WTC11 (cell line): ENCODE measurements around the gene KEAP1. TPM values are rescaled to one million over a fixed set of nuclear protein-coding genes. Genes with fewer than 3 reads are reported as not detected.

Experiments used
- ATAC-seq: fragments of 200-7000 bp; cut with Tn5 transposase; 2 replicates; pipeline ENCODE4 v1.10.0; 2021; ENCODE audit warnings: mild to moderate bottlenecking, moderate library complexity
- CTCF ChIA-PET: fragments of 300-600 bp; sonication (Branson Sonifier 250); formaldehyde crosslinking; loops from one replicate; lab custom pipeline; 2021; ENCODE audit warnings: antibody characterized with exemption; lab: Charles Lee
- POLR2A ChIA-PET: fragments of 350-600 bp; sonication (Branson Sonifier 250); formaldehyde crosslinking; loops from one replicate; lab custom pipeline; 2021; ENCODE audit warnings: antibody characterized with exemption; lab: Charles Lee
- DNase-seq: peaks from one replicate; pipeline ENCODE4 v3.0.0; 2021; ENCODE audit warnings: low spot score
- H3K27ac Mint-ChIP-seq: 2 replicates; pipeline ENCODE4 v1.8.0; 2021; ENCODE audit warnings: mixed read lengths
- H3K27me3 Mint-ChIP-seq: 2 replicates; pipeline ENCODE4 v1.8.0; 2021; ENCODE audit warnings: low read depth, mild to moderate bottlenecking, moderate library complexity, mixed read lengths
- H3K36me3 Mint-ChIP-seq: 2 replicates; pipeline ENCODE4 v1.8.0; 2021; ENCODE audit warnings: mixed read lengths
- H3K4me1 Mint-ChIP-seq: 2 replicates; pipeline ENCODE4 v1.8.0; 2022; ENCODE audit warnings: mixed read lengths
- H3K4me3 Mint-ChIP-seq: 2 replicates; pipeline ENCODE4 v1.8.0; 2021; ENCODE audit warnings: mild to moderate bottlenecking, moderate library complexity, mixed read lengths
- H3K9me3 Mint-ChIP-seq: 2 replicates; pipeline ENCODE4 v1.8.0; 2021; ENCODE audit warnings: mixed read lengths
- ETV6 ChIP-seq: sonication (generic); formaldehyde crosslinking; IDR thresholded peaks from 2 replicates; pipeline ENCODE4 v1.8.1; 2022; ENCODE audit warnings: mild to moderate bottlenecking, missing genetic modification reagents
- TEAD4 ChIP-seq: sonication (generic); formaldehyde crosslinking; IDR thresholded peaks from 2 replicates; pipeline ENCODE4 v1.8.0; 2022; ENCODE audit warnings: mild to moderate bottlenecking, missing genetic modification reagents
- ZNF121 ChIP-seq: sonication (generic); formaldehyde crosslinking; IDR thresholded peaks from 2 replicates; pipeline ENCODE4 v1.8.0; 2023; ENCODE audit warnings: missing genetic modification reagents
- total RNA-seq: library from RNA; stranded (reverse); gene quantifications from 3 replicates; pipeline ENCODE4 v1.2.3, GENCODE V29; 2021
- TF ChIP-seq, protein P1 (sequence below): sonication (generic); formaldehyde crosslinking; IDR thresholded peaks from 2 replicates; pipeline ENCODE4 v1.8.0; 2022; ENCODE audit warnings: mild to moderate bottlenecking, missing genetic modification reagents
- TF ChIP-seq, protein P2 (sequence below): fragments of 250-450 bp; sonication (Bioruptor Pico); IDR thresholded peaks from 2 replicates; pipeline ENCODE4 v1.8.0; 2021; ENCODE audit warnings: mild to moderate bottlenecking
- TF ChIP-seq, protein P3 (sequence below): sonication (generic); formaldehyde crosslinking; IDR thresholded peaks from 2 replicates; pipeline ENCODE4 v1.8.0; 2022; ENCODE audit warnings: mild to moderate bottlenecking, missing genetic modification reagents
- TF ChIP-seq, protein P4 (sequence below): sonication (generic); formaldehyde crosslinking; IDR thresholded peaks from 2 replicates; pipeline ENCODE4 v1.8.0; 2023; ENCODE audit warnings: missing genetic modification reagents
- TF ChIP-seq, protein P5 (sequence below): sonication (generic); formaldehyde crosslinking; IDR thresholded peaks from 2 replicates; pipeline ENCODE4 v1.8.1; 2022; ENCODE audit warnings: low read depth, missing genetic modification reagents, borderline replicate concordance
- TF ChIP-seq, protein P6 (sequence below): fragments of 200-600 bp; IDR thresholded peaks from 2 replicates; pipeline ENCODE4 v1.8.0; 2022; ENCODE audit warnings: antibody characterized with exemption
- TF ChIP-seq, protein P7 (sequence below): sonication (generic); formaldehyde crosslinking; IDR thresholded peaks from 2 replicates; pipeline ENCODE4 v1.8.1; 2023; ENCODE audit warnings: mild to moderate bottlenecking, moderate library complexity, missing genetic modification reagents

Gene KEAP1
- total RNA-seq, 1 experiment from 2014 or later = 68.7 TPM

DNA sequence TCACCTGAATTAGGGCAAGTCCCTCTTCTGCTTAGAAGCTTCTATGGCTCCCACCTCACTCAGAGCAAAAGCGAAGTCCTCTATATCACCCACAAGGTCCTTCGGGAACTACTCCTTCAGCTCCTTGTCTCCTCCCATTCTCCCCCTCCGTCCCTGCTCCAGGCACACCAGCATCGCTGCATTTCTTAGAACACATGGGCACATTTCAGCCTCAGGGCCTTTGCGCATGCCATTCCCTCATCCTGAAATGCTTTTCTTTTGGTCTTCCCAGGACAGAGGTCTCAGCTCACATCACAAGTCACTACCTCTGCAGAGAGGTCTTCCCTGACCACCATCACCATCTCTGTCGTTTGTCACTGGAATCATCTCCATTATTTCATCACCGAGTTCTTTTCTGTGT is 10.1 kb upstream of the KEAP1 start (continued):
- TF ChIP-seq, protein P1, sequence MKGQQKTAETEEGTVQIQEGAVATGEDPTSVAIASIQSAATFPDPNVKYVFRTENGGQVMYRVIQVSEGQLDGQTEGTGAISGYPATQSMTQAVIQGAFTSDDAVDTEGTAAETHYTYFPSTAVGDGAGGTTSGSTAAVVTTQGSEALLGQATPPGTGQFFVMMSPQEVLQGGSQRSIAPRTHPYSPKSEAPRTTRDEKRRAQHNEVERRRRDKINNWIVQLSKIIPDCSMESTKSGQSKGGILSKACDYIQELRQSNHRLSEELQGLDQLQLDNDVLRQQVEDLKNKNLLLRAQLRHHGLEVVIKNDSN (CRISPR knock-in tag) = no peak
- TF ChIP-seq ETV6 (no peak), TEAD4 (CRISPR knock-in tag) (no peak)
- TF ChIP-seq, protein P2, sequence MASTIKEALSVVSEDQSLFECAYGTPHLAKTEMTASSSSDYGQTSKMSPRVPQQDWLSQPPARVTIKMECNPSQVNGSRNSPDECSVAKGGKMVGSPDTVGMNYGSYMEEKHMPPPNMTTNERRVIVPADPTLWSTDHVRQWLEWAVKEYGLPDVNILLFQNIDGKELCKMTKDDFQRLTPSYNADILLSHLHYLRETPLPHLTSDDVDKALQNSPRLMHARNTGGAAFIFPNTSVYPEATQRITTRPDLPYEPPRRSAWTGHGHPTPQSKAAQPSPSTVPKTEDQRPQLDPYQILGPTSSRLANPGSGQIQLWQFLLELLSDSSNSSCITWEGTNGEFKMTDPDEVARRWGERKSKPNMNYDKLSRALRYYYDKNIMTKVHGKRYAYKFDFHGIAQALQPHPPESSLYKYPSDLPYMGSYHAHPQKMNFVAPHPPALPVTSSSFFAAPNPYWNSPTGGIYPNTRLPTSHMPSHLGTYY (CRISPR knock-in tag) = no peak
- TF ChIP-seq, protein P3, sequence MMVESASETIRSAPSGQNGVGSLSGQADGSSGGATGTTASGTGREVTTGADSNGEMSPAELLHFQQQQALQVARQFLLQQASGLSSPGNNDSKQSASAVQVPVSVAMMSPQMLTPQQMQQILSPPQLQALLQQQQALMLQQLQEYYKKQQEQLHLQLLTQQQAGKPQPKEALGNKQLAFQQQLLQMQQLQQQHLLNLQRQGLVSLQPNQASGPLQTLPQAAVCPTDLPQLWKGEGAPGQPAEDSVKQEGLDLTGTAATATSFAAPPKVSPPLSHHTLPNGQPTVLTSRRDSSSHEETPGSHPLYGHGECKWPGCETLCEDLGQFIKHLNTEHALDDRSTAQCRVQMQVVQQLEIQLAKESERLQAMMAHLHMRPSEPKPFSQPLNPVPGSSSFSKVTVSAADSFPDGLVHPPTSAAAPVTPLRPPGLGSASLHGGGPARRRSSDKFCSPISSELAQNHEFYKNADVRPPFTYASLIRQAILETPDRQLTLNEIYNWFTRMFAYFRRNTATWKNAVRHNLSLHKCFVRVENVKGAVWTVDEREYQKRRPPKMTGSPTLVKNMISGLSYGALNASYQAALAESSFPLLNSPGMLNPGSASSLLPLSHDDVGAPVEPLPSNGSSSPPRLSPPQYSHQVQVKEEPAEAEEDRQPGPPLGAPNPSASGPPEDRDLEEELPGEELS = no peak
- TF ChIP-seq, protein P4, sequence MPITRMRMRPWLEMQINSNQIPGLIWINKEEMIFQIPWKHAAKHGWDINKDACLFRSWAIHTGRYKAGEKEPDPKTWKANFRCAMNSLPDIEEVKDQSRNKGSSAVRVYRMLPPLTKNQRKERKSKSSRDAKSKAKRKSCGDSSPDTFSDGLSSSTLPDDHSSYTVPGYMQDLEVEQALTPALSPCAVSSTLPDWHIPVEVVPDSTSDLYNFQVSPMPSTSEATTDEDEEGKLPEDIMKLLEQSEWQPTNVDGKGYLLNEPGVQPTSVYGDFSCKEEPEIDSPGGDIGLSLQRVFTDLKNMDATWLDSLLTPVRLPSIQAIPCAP (CRISPR knock-in tag) = no peak
- TF ChIP-seq, protein P5, sequence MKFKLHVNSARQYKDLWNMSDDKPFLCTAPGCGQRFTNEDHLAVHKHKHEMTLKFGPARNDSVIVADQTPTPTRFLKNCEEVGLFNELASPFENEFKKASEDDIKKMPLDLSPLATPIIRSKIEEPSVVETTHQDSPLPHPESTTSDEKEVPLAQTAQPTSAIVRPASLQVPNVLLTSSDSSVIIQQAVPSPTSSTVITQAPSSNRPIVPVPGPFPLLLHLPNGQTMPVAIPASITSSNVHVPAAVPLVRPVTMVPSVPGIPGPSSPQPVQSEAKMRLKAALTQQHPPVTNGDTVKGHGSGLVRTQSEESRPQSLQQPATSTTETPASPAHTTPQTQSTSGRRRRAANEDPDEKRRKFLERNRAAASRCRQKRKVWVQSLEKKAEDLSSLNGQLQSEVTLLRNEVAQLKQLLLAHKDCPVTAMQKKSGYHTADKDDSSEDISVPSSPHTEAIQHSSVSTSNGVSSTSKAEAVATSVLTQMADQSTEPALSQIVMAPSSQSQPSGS (CRISPR knock-in tag) = no peak

DNA sequence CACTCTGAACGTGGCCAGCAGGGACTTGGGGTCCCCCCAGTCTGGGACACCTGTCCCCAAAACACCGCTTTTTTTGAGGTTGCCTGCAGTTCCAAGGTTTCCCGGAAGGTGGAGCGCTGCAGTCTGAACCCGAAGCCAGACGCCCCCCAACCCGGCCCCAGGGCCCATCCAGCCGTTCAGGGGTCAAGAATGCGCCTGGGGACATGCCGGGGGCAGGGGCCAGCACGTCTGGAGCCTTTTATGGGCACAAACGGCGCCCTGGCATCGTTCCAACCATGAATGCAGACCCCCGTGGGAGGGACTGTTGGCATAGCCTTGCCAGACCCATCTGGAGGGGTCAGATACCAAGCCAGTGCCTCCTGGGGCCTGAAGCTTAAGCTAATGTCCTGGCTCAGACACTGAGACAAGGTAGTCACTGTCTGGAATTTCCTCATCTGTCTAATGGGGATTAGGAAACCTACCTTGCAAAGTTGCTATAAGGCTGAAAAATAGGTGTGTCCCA is 7.2 kb upstream of the KEAP1 start:
- peaks cover 11% of the 10 kb centered on the region for H3K4me1 Mint-ChIP-seq

More for the DNA sequence above, 7.2 kb upstream of the KEAP1 start:
- H3K27me3 Mint-ChIP-seq = peaks cover 34% of the 10 kb centered on the region
- H3K9me3 Mint-ChIP-seq = 0 out of 2 replicates have a peak, but pooled peaks cover 3% of the 10 kb centered on the region
- H3K4me3 Mint-ChIP-seq = no peak overlapping the region
- ChIA-PET POLR2A (no interaction called here), CTCF (interaction anchor here (0.6 to 3.0 kb wide), 19 partner anchors 10 to 427 kb away, joined by 3 to 21 read pairs (median 5); partner anchors contain the start of genes CDC37 and QTRT1)
- no peak overlapping the region for H3K27ac Mint-ChIP-seq
- TF ChIP-seq ZNF121 (CRISPR knock-in tag) = no peak
- TF ChIP-seq, protein P6, sequence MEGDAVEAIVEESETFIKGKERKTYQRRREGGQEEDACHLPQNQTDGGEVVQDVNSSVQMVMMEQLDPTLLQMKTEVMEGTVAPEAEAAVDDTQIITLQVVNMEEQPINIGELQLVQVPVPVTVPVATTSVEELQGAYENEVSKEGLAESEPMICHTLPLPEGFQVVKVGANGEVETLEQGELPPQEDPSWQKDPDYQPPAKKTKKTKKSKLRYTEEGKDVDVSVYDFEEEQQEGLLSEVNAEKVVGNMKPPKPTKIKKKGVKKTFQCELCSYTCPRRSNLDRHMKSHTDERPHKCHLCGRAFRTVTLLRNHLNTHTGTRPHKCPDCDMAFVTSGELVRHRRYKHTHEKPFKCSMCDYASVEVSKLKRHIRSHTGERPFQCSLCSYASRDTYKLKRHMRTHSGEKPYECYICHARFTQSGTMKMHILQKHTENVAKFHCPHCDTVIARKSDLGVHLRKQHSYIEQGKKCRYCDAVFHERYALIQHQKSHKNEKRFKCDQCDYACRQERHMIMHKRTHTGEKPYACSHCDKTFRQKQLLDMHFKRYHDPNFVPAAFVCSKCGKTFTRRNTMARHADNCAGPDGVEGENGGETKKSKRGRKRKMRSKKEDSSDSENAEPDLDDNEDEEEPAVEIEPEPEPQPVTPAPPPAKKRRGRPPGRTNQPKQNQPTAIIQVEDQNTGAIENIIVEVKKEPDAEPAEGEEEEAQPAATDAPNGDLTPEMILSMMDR = peak; percentile 80
- TF ChIP-seq, protein P7, sequence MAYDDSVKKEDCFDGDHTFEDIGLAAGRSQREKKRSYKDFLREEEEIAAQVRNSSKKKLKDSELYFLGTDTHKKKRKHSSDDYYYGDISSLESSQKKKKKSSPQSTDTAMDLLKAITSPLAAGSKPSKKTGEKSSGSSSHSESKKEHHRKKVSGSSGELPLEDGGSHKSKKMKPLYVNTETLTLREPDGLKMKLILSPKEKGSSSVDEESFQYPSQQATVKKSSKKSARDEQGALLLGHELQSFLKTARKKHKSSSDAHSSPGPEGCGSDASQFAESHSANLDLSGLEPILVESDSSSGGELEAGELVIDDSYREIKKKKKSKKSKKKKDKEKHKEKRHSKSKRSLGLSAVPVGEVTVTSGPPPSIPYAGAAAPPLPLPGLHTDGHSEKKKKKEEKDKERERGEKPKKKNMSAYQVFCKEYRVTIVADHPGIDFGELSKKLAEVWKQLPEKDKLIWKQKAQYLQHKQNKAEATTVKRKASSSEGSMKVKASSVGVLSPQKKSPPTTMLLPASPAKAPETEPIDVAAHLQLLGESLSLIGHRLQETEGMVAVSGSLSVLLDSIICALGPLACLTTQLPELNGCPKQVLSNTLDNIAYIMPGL = 0 out of 2 replicates have a peak, but pooled peaks have one; percentile 49
- ATAC-seq = peak; percentile 23
- peak; percentile 88 for DNase-seq
- H3K36me3 Mint-ChIP-seq = peaks cover 8% of the 10 kb centered on the region; the same call in 1 of the 2 replicates
